SH-SY5Y (cell line): ENCODE data around the gene DCLK1.

Source experiments
- GATA2 ChIP-seq: IDR thresholded peaks from 2 replicates; pipeline ENCODE4 v1.6.1; 2011; ENCODE audit warnings: mild to moderate bottlenecking, low read depth, low read length
- GATA3 ChIP-seq: IDR thresholded peaks from 2 replicates; pipeline ENCODE4 v1.6.1; 2011; ENCODE audit warnings: low read depth, mild to moderate bottlenecking, low read length, moderate library complexity

GRCh38 chr13:36107521-36107920 lies 23.7 kb downstream of the DCLK1 start:
- TF ChIP-seq GATA2 (no peak), GATA3 (no peak)
